Endothelial cell of hepatic sinusoid (primary cell): ENCODE results near the gene PRPF18.

Experiments
- in situ Hi-C: cut with HindIII; loops from 2 replicates; pipeline ENCODE4 v1.10.0; 2017; ENCODE audit warnings: low sequenced_read_pairs

Gene PRPF18

GRCh38 chr10:13636776-13637175, 50.0 kb downstream of the PRPF18 start:
- in situ Hi-C loops = loop anchor here (5.0 kb wide), 1 partner anchor 49 kb away; the partner anchor contains the start of gene PRPF18

GRCh38 chr10:13637303-13637856, 50.6 kb downstream of the PRPF18 start:
- in situ Hi-C loops = loop anchor here (5.0 kb wide), 1 partner anchor 50 kb away; the partner anchor contains the start of gene PRPF18

- in situ Hi-C loops = loop anchor here (5.0 kb wide), 1 partner anchor 51 kb away; the partner anchor contains the start of gene PRPF18
Measured at GRCh38 chr10:13637894-13638293, 51.1 kb downstream of the PRPF18 start.

- in situ Hi-C loops = loop anchor here (5.0 kb wide), 1 partner anchor 35 kb away; no protein-coding TSS in a partner anchor
Measured at GRCh38 chr10:13642293-13642692, 55.5 kb downstream of the PRPF18 start.

- in situ Hi-C loops = loop anchor here (5.0 kb wide), 1 partner anchor 36 kb away; no protein-coding TSS in a partner anchor
Measured at GRCh38 chr10:13643016-13643415, 56.3 kb downstream of the PRPF18 start.

GRCh38 chr10:13644866-13645265, 58.1 kb downstream of the PRPF18 start:
- in situ Hi-C loops = loop anchor here (5.0 kb wide), 1 partner anchor 38 kb away; no protein-coding TSS in a partner anchor

GRCh38 chr10:13648425-13648824, 61.7 kb downstream of the PRPF18 start:
- in situ Hi-C loops = no loop called here

- in situ Hi-C loops = no loop called here
Measured at GRCh38 chr10:13649844-13650520, 63.2 kb downstream of the PRPF18 start.

- in situ Hi-C loops = no loop called here
Measured at GRCh38 chr10:13650961-13651360, 64.2 kb downstream of the PRPF18 start.

GRCh38 chr10:13651969-13652720, 65.4 kb downstream of the PRPF18 start:
- in situ Hi-C loops = no loop called here

- in situ Hi-C loops = no loop called here
Measured at GRCh38 chr10:13652860-13653259, 66.1 kb downstream of the PRPF18 start.

- in situ Hi-C loops = no loop called here
Measured at GRCh38 chr10:13654118-13654830, 67.5 kb downstream of the PRPF18 start.

GRCh38 chr10:13654846-13655245, 68.1 kb downstream of the PRPF18 start:
- in situ Hi-C loops = no loop called here

- in situ Hi-C loops = no loop called here
Measured at GRCh38 chr10:13656337-13657100, 69.8 kb downstream of the PRPF18 start.

- in situ Hi-C loops = no loop called here
Measured at GRCh38 chr10:13657101-13657680, 70.4 kb downstream of the PRPF18 start.

GRCh38 chr10:13658264-13658663, 71.5 kb downstream of the PRPF18 start:
- in situ Hi-C loops = no loop called here

GRCh38 chr10:13658871-13659685, 72.3 kb downstream of the PRPF18 start:
- in situ Hi-C loops = no loop called here

GRCh38 chr10:13659887-13660550, 73.3 kb downstream of the PRPF18 start:
- in situ Hi-C loops = no loop called here

- in situ Hi-C loops = no loop called here
Measured at GRCh38 chr10:13660551-13660920, 73.8 kb downstream of the PRPF18 start.
